ENCODE measurements around the gene CD68.

GRCh38 chr17:7606280-7606679 lies 26.8 kb downstream of the CD68 start:
- TF ChIP-seq CTCF (IDR thresholded peaks at IDR 0.05) (no peak), POLR2A (IDR thresholded peaks at IDR 0.05) (no peak)
